OCI-M2 (cell line): ENCODE results near the gene KLHL29.

Source experiments
- DNase-seq: peaks from one replicate; lab custom pipeline; 2025; ENCODE audit not compliant: unreplicated experiment; lab: John Stamatoyannopoulos, UW

The KLHL29 gene

DNA sequence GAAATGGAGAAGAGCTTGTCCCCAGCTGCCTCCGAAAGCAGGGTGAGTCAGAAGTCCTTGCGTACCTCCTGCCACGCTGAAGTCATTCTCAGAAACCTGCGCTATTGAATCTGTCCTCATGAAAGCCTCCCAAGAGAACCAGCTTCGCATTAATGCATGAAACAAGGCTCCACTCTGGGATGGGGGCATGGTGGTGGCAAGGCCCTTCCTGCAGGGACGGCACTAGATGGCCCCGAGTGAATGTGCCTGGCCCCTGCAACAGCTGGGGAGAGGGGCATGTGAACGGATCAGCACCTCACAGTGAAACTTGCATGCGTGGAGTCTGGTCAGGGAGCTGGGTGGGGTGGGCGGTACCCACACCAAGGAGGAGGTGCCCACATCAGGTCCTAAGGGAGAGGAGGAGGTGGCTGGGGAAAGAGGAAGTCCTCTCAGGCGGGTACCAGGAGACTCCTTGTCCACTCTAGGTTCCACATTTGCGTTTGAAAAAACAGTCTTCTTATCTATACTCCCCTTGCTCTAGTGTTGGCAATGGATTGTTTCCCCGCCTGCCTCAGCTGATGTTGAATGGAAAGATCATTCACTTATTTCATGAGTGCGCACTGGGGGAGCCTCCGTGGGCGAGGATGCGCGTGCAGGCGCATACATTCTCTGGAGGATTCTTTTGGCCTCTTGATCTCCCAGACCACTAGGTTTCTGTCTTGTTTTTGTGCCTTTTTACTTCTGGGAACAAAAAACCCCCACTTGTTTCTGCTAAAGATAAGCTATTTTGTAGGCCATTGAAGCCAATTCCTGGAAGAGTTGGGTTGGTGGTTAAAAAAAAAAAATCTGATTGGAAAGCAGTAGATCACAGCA, 104.7 kb downstream of the KLHL29 start:
- no peak for DNase-seq

DNA sequence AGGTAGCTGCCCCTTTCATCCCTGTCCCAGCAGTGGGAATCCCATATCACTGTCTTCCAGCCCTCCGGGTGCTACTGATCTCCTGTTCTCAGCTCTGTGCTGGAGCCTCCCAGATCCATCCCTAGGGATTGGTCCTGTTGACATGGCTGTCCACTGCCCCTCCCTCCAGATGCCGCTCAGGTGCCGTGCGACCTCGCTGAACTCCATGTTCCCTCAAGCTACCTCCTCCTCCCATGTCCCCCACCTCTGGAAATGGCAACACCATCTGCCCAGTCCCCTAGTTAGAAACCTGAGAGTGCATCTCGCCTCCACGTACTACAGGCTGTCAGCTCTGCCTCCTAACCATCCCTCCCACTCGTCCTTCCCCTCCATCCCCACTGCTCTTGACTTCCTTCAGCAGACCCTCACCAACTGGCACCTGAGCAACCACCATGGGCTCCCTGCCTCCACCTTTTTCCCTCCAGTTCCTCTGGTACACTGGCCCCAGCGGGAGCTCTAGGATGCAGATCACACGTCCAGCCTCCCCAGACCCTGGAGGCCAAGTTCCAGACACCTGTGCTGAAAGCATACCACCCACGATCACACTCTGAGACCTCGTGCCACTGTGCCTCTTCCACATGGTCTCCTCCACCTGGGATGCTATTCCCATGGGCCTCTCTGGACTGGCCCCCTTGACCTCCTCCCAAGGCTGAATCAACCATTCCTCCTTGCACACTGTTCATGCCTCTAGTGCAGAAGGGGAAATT, 106.8 kb downstream of the KLHL29 start:
- no peak for DNase-seq

DNA sequence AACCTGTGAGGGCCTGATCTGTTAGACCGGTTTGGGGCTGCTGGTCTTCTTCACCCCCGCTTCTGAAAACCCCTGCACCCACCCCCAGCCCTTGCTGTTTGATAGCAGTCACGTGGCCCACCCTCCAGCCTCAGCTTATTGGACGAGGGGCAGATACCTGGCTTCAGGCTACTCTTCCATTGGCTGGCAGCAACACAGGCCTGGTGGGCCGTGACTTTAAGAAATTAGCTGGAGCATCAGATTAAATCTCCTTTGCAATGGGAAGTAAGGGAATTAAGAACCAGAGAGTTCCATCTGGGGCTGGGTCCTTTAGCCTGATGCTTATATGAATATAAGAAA, 107.3 kb downstream of the KLHL29 start:
- no peak for DNase-seq

DNA sequence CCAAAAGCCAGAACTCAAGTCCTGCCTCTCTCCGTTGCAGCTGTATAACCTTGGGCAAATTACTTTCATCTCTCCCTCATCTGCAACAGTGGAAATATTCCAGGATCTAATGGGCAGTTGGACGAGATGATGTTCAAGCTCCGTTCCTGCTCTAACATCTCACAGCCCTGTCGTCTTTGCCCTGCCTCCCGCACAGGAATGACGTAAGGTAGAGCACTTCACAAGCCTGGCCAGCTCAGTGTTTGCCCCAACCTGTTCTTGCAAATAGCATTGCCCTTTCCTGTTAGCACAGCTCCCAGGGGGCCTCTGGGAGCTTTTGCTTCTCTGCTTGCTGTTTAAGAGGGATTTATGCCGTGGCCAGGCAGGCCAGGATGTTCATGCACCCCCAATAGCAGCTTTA, 107.9 kb downstream of the KLHL29 start:
- no peak for DNase-seq

DNA sequence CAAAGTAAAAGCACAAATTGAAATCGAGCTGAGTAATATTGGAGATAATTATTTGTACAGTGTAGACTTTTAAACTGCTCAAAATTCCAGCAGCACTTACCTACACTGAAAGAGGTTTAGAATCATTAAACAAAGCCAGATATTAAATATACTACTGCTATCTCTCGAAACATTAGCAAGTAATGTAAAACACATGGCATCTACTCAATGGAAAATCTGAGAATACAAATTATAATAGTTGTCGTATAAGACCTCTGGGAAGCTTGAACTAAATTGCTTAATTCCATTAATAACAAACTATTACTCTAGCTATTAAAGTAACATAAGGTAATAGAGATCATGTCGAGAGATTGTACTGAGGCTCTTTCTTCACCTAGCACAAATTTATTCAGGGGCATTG, 108.9 kb downstream of the KLHL29 start:
- no peak for DNase-seq

DNA sequence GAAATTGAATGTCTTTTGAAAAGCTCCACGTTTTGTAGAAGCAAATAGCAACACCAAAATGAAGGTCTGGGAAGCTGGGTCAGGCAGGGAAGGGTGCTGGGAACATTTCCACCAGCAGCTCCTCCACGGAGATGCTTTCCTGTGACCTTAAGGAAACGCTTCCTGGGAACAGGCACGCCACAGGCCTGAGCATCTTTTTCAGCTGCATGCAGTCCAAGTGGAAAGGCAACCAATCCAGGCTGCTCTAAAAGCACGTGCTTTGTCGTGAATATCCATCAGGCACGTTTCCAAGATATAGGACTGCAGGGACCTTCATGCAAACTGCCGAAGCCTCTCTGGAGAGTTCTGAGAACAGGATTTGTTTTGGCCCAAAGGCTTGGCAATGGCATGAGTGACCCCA, 109.3 kb downstream of the KLHL29 start:
- DNase-seq = no peak

DNA sequence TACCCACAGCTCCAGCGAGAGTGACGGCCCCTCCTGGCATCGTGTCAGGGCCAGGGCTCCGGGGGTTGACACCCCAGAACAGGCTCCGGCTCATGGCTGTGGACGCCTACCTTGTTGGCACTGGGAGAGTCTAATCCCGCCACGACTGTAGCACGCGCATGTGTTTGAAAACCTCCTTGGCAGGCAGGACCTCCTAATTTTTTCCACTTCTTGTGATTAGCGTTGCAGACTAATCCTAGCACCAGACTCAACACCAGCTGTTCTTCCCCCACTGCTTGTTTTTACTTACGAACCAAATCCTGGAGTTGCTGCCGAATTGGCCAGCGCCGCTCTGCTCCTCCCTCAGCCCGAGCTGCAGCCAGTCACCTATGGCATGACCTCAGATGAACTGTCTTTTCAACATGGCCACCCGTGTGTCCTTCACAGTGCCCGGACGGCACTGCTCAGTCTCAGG, 110.7 kb downstream of the KLHL29 start:
- no peak for DNase-seq

DNA sequence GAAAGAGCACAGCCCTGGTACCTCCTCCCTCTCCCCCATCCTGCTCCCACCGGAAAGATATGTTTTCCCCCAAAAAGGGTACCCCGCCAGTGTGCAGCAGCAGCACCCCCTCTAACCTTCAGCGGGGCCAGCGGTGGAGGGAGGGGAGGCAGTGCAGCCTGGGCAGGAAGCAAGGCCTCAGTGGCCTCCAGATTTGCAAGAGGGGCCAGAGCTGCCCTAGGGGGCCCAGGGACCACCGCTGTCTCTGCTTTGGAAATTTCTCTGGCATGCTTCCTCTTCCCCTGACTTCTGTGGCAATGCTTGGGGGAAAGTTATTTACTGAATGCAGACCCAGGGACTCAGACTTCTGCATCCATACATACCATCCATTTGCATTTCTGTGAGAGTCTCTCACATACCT, 111.5 kb downstream of the KLHL29 start:
- DNase-seq = no peak

DNA sequence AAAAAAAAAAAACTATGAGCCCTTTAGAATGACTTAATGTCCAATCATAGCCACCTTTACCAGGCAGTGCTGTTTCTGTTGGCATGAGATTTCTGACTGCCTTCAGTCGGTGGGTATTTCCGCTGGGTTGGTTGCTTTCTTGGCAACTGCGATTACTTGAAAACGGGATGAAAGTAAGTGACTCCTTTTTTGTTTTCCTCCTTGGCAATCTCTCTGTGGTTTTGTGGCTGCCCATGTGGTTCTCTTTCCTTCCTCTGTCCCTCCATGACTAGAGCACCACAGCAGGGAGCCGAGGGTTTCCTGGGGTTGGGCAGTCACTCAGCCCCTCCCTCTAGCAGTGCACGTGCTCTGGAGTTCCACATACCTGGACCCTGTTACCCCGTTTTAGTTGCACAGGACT, 112.1 kb downstream of the KLHL29 start:
- no peak for DNase-seq

DNA sequence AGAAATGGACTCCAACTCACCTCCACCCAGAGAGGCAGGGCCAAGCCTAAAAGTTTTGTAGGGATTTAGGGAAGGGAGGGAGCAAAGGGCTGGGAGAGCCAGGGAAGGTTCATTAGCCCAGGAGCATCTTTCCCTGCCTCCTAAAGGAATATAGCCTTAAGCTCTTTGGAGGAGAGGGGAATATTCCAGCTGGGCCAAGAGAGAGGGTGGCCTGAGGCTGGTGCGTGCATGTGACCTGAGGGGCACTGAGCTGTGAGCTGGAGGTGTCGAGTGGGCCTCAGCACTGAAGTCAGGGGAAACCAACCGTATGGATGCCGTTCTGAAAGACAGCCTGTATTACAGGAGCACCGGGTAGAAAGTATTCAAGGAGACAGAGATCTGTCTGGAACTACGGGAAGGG, 112.6 kb downstream of the KLHL29 start:
- DNase-seq = no peak

DNA sequence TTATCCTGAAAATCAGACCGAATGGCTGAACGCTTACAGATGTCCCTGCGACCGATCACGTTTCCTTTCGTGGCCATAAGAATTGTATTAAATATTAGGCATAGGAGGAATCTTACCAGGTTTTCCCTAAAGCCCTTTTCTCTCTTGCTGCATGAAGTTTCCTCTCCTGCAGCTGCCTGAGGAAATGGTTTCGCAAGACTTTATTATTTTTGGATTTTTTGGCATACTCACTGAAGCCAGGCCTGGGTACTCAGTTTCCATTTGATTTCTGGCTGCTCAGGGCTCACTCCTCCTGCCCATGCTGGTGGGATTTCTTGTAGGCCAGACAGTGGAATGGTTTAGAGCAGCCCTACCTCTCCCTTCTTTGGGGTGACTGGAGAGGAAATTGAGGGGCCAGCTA, 114.0 kb downstream of the KLHL29 start:
- no peak for DNase-seq

DNA sequence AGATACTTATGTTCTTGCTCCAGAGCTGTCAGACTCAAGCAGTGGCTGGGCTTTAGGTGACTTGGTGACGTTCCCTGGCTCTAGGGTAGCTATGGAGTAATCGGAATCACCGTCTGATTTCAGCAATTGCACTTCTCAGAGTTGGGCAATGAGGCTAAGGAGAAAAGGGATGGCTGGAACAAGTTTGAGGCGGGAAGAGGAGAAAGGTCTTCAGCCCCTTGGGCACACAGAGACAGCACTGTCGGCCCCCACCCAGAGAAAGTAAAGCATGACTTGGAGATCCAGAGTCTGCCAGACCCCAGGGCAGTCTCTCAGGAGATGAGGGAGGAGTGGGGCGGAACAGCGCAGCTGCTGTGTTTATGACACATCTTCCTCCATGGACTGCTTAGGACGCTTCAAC, 114.5 kb downstream of the KLHL29 start:
- DNase-seq = no peak

DNA sequence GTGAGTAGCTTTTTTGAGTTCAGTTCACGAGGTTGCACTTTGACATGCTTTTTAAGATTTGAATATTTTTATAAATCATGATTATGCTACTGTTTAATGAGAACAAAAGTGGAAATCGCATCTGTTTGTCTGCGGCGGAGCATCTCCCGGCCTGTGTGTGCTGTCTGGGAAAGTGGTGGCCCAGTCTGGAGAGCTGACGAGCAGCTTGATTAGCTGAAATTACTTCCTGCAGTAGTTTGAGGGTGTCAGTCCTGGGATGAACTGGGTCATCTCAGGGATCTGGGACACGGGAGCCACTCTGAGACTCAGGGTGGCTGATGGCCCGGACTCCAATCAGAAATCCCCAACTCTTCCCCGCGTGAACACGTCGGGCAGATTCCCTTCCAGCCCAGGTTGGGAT, 115.9 kb downstream of the KLHL29 start:
- no peak for DNase-seq

DNA sequence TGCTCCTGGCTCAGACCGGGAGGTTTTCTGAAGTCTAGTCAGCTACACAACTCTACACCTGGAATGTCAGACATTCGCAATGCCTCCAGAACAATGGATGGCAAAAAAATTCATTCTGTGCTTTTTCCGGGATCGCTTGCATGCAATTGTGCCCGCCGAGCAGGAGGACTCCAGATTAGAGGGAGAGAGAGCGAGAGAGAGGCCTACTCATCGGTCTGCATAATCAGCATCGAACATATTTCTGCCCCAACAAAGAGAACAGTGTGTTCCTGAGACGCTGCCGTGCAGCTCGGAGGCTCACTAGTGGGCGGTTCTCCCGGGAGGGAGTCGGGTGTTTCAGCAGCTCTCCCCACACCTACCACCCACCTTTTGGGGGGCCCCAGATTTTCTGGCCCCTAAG, 117.1 kb downstream of the KLHL29 start:
- DNase-seq = no peak

DNA sequence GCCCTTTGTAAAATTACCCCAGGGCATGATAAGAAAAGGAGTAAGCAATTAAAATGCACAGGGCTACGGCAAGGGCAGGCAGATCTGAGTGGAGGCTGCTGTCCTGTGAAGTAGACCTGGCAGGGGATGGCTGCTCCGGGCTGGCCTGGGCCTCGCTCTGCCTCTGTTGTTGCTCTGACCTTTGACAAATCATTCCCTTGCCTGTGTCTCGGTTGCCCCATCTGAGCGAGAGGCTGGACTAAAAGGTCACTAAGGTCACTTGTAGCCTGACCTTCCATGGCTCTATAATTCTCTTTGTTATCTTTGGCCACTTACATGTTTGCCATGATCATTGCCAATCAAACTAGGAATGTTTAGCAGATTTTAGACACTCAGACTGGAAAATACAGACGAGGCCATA, 118.1 kb downstream of the KLHL29 start:
- DNase-seq = no peak

DNA sequence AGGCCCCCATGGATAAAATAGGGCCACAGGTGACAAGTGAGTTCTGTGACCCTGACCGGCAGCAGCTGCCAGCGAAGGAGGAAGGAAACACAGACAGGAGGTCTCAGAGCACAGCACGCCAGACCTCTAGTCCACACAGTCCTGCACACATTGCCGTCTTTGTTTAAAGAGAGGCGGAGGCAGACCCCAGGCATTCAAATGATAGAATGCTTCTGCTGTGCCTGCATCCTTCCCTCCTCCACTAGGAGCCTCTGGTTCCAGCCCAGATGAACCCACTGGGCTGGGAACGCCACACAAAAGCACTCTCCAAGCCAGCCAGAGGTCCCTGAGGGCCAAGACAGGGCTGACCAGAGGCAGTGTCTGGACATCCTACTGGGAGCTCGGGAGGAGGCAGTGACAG, 118.7 kb downstream of the KLHL29 start:
- no peak for DNase-seq

DNA sequence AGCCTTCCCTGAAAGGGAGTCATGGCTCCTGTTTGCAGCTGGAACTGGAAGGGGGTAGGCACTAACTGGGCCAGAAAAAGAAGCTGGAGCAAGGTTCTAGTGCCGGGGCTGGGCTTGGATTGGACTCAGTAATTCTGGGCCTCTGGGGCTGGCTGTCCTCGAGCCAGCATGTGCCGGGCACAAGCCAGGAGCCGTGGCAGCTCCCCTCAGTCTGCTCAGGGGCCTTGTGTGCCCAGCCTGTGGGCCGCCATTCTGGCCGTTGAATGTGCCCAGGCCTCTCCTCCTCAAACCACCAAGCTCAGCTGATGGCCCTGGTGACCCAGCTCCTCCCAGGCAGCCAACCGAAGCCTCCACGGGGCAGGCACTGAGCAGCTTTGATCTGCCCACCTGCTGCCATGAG, 119.6 kb downstream of the KLHL29 start:
- DNase-seq = no peak

DNA sequence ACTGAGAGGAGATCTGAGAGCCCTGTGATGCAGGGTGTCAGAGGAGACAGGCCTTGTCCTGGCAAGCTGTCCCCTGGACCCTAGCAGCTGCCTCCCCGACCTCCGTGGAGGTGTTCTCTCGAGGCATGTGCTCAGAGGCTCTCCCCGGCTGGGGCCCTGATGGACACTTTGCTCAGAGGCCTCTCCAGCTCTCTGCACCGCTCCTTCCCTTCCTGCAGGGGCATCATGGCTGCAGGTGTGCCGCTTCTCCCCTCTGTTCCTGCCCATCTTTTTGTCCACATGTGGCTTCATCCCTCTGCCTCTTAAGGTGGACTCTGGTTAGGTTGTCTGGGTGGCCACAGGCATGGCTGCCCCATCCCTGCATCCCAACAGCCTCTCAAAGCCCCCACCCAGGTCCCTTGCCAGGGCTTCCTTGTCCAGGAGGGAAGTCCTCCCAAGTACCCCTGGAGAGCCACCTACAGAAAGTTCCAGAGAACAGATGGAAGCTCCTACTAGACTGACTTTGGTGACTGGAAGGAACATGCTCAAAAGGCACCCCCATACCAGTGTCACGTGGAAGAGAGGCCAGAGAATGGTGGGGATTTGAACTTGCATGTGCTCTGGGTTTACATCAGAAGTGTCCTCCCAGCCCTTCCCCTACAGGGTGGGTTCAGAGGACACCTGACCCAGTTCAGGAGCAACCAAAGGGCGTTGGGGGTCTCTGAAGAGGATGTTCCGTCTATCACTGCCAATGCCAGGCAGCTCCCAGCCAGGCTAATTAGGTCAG, 120.4 kb downstream of the KLHL29 start:
- DNase-seq = no peak

DNA sequence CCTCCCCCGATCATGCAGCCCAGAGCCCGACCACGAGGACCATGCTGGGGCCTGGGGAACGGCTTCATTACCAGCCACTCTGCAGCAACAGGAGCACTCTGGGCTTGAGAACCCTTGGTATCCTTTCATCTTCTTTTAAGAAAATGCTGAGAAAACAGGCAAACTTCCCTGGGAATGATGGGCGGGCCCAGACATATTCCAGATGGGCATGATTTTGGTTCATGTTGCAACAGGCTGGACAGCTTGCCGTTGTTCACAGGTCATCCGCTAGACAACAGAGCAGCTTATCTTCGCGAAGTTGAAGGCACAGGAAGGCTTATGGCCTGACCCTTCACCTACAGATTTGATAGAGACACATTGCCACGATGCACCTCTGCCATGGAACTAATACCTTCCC, 121.0 kb downstream of the KLHL29 start:
- no peak for DNase-seq

DNA sequence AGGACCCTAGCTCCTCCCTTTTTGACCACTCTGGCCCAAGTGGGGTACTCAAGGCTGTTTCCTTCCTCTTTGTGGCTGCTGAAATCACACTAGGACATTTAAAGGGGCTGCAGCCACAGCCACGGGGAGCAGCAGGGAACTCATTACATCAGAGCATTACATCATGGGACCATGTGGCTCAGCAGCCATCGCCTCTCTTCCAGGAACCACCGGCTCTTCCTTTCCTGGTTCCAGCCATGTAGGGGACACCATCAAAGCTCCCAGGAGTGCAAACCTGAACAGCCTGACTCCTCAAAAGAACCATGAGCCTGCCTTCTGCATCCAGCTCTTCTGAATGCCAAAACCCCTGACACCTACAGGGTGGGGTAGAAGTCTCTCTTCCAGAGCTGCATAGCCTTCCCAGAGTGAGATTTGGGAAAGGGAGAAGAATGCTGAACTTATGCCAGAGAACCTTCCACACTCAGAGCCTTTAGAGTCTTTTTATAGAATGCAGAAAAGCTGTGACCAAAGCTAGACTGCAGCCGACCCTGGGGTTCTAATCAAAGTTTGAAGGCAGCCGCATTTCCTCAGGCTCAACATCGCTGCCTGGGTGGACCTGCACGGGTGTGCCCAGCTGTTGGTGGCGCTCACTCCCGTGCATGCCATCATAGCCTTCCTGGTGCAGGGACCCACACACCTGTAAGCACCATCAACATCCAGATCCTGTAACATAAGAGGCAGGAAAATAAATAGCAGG, 121.7 kb downstream of the KLHL29 start:
- DNase-seq = no peak
